Tibial nerve (tissue), 4 donors: ENCODE results near the gene HJV.
A peak's percentile ranks its signal among the peaks of the same experiment; 100 is the strongest.

Experiments
- EP300 ChIP-seq, 2 donors: sonication (generic); formaldehyde crosslinking; IDR thresholded peaks; one replicate each; pipeline ENCODE4 v1.6.1; 2017; ENCODE audit warnings: antibody characterized with exemption in 2 of 2, mild to moderate bottlenecking in 1 of 2
- POLR2A ChIP-seq, 2 donors: fragments of 450-650 bp; IDR thresholded peaks; one replicate each; pipeline ENCODE4 v1.6.1; 2017; ENCODE audit warnings: antibody characterized with exemption in 2 of 2, mild to moderate bottlenecking in 2 of 2, moderate library complexity in 2 of 2
- TF ChIP-seq, protein P1 (sequence below), 5 experiments: fragments of 200-600 bp in 3 of 5; fragments of 450-650 bp in 2 of 5; sonication (generic) in 3 of 5; IDR thresholded peaks; one replicate each; pipeline ENCODE4 v1.5.1; 2016 to 2019; ENCODE audit warnings: antibody characterized with exemption in 5 of 5, mild to moderate bottlenecking in 3 of 5, moderate library complexity in 2 of 5

DNA sequence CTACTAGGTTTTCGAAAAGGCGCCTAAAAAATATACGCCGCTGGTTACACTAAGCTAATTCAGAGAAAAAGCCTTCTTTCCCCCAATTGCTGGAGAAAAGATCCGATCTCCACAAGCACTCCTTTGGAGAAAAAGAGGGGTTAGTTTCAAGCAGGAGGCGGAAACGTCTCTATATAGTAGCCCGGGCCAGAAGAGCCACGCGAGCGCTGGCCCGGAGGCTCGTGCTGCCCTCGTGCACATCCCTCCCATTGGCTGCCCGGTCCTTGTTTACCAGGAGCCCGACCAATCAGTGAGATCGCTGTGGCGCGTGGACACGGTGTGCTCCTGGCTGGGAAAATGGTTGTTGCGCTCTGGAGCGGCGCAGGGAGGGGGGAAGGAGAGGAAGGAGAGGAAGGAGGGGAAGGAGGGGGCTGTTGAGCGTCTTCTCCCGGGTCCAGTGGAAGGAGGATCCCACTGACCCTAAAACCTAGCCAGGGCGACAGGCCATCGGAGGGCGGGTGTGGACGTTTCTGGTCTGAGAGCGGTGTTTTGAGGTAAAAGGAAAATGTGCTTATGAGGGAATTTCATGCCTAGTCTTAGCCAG is 25.0 kb downstream of the HJV start, which contains the start of gene TXNIP:
- TF ChIP-seq, protein P1, sequence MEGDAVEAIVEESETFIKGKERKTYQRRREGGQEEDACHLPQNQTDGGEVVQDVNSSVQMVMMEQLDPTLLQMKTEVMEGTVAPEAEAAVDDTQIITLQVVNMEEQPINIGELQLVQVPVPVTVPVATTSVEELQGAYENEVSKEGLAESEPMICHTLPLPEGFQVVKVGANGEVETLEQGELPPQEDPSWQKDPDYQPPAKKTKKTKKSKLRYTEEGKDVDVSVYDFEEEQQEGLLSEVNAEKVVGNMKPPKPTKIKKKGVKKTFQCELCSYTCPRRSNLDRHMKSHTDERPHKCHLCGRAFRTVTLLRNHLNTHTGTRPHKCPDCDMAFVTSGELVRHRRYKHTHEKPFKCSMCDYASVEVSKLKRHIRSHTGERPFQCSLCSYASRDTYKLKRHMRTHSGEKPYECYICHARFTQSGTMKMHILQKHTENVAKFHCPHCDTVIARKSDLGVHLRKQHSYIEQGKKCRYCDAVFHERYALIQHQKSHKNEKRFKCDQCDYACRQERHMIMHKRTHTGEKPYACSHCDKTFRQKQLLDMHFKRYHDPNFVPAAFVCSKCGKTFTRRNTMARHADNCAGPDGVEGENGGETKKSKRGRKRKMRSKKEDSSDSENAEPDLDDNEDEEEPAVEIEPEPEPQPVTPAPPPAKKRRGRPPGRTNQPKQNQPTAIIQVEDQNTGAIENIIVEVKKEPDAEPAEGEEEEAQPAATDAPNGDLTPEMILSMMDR (IDR thresholded peaks at IDR 0.05), result peak in 1 of 5 experiments; percentile 26
- TF ChIP-seq EP300 (IDR thresholded peaks at IDR 0.05), result peak; percentile 93 to 100
- TF ChIP-seq POLR2A (IDR thresholded peaks at IDR 0.05), result peak; percentile 92 to 94
